Gastroesophageal sphincter (tissue), 3 donors: ENCODE measurements around the gene SLC6A3.

Experiments
- CTCF ChIP-seq, 4 experiments: fragments of 200-600 bp in 2 of 4; fragments of 450-650 bp in 2 of 4; sonication (generic) in 1 of 4; IDR thresholded peaks; one replicate each; pipeline ENCODE4 v1.5.1; 2017 to 2019; ENCODE audit warnings: antibody characterized with exemption in 4 of 4, mild to moderate bottlenecking in 2 of 4, moderate library complexity in 2 of 4
- POLR2AphosphoS5 ChIP-seq: sonication (generic); formaldehyde crosslinking; IDR thresholded peaks from one replicate; pipeline ENCODE4 v1.6.1; 2017; ENCODE audit warnings: antibody characterized with exemption

GRCh38 chr5:1424716-1425115, 20.5 kb downstream of the SLC6A3 start:
- TF ChIP-seq CTCF (IDR thresholded peaks at IDR 0.05), result no peak
- no peak for TF ChIP-seq POLR2AphosphoS5
